Sigmoid colon (tissue), 7 donors: ENCODE measurements around the gene PRADC1. TPM values are rescaled to one million over a fixed set of nuclear protein-coding genes. Genes with fewer than 3 reads are reported as not detected.
A peak's percentile ranks its signal among the peaks of the same experiment; 100 is the strongest.

Experiments
- DNase-seq: peaks from one replicate; pipeline ENCODE4 v3.0.0-alpha.2; 2019
- H3K27ac ChIP-seq, 4 donors: fragments of 200-600 bp; sonication (generic); one replicate each; pipeline ENCODE4 v1.5.1; 2016 to 2019; ENCODE audit warnings: mild to moderate bottlenecking in 1 of 4
- H3K27me3 ChIP-seq, 3 donors: fragments of 200-600 bp; sonication (generic); one replicate each; pipeline ENCODE4 v1.5.1; 2019; ENCODE audit warnings: mild to moderate bottlenecking in 1 of 3
- H3K36me3 ChIP-seq, 4 donors: fragments of 200-600 bp; sonication (generic); one replicate each; pipeline ENCODE4 v1.5.1; 2016 to 2019
- H3K4me1 ChIP-seq, 4 donors: fragments of 200-600 bp; sonication (generic); one replicate each; pipeline ENCODE4 v1.5.1; 2017 to 2019
- H3K4me3 ChIP-seq, 4 donors: fragments of 200-600 bp; sonication (generic); one replicate each; pipeline ENCODE4 v1.5.1; 2017 to 2019; ENCODE audit warnings: mild to moderate bottlenecking in 2 of 4, moderate library complexity in 1 of 4
- H3K9me3 ChIP-seq, 4 donors: fragments of 200-600 bp in 3 of 4; sonication (generic) in 3 of 4; one replicate each; pipeline versions ENCODE4 v1.5.1 to v1.6.1; 2013 to 2019
- EP300 ChIP-seq, 4 donors: sonication (generic); formaldehyde crosslinking; IDR thresholded peaks; one replicate each; pipeline ENCODE4 v1.6.1; 2017; ENCODE audit warnings: antibody characterized with exemption in 4 of 4
- POLR2A ChIP-seq, 2 donors: fragments of 450-650 bp; IDR thresholded peaks; one replicate each; pipeline ENCODE4 v1.6.1; 2016; ENCODE audit warnings: antibody characterized with exemption in 2 of 2, mild to moderate bottlenecking in 2 of 2, moderate library complexity in 2 of 2
- POLR2AphosphoS5 ChIP-seq, 4 donors: sonication (generic); formaldehyde crosslinking; IDR thresholded peaks; one replicate each; pipeline ENCODE4 v1.6.1; 2017; ENCODE audit warnings: antibody characterized with exemption in 4 of 4
- WGBS, 2 donors: extraction: QIAGEN DNeasy Blood & Tissue Kit; methylation state at CpG; one replicate each; pipeline ENCODE4 v1.1.7; 2013; 5-methylcytosine and 5-hydroxymethylcytosine counted together
- intact Hi-C: fragments of 100-400 bp; cut with DNase I; formaldehyde crosslinking; loops from one replicate; pipeline ENCODE4 v1.15.1; 2023
- polyA plus RNA-seq, 3 donors: library from polyadenylated mRNA; stranded (reverse); fragments of 200-250 nt; gene quantifications; one replicate each; pipeline ENCODE4 v1.2.3, GENCODE V29; 2013
- total RNA-seq, 4 donors: library from RNA; depleted of rRNA; stranded (reverse); fragments of >200 nt; gene quantifications; one replicate each; pipeline ENCODE4 v1.1.0, GENCODE V29; 2016
- TF ChIP-seq, protein P1 (sequence below), 4 experiments: fragments of 450-650 bp in 3 of 4; fragments of 200-600 bp in 1 of 4; IDR thresholded peaks; one replicate each; pipeline ENCODE4 v1.5.1; 2016 to 2019; ENCODE audit warnings: antibody characterized with exemption in 4 of 4, mild to moderate bottlenecking in 3 of 4, moderate library complexity in 2 of 4
- donor health status: healthy with polysubstance abuse.
- donor health status: Bipolar disorder and iron deficiency.
- donor health status: healthy.

The PRADC1 gene
- total and polyA plus RNA-seq, 7 donors: 27.7 to 68.1 (median 42.3) TPM

DNA sequence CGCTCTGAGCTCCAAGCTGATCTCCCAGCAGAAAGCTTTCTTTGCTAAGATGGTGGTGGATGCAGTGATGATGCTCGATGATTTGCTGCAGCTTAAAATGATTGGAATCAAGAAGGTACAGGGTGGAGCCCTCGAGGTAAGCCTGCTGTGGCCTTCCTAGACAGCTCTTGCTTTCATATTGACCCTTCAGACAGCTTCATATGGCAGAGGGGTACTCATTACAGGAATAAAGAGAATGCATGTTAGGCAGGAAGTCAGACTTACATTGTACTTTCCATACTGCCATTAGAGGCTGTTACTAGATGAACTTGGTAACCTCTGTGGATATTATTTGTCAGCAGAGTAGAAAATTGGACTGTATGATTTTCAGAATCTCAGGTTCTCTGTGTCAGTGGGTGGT, 11.5 kb upstream of the PRADC1 start:
- Histone ChIP-seq H3K4me3 (no peak overlapping the region), H3K36me3 (peaks cover 24 to 100% (median 67%) of the 10 kb centered on the region in 4 donors), H3K4me1 (peaks cover 0 to 8% (median 3%) of the 10 kb centered on the region in 4 donors), H3K9me3 (no peaks in the 10 kb centered on the region), H3K27me3 (no peaks in the 10 kb centered on the region), H3K27ac (no peak overlapping the region)
- intact Hi-C loops: no loop called here
- WGBS, 2 donors: 92 to 95% methylated on average over 3 of the region's 3 CpGs
- TF ChIP-seq, protein P1, sequence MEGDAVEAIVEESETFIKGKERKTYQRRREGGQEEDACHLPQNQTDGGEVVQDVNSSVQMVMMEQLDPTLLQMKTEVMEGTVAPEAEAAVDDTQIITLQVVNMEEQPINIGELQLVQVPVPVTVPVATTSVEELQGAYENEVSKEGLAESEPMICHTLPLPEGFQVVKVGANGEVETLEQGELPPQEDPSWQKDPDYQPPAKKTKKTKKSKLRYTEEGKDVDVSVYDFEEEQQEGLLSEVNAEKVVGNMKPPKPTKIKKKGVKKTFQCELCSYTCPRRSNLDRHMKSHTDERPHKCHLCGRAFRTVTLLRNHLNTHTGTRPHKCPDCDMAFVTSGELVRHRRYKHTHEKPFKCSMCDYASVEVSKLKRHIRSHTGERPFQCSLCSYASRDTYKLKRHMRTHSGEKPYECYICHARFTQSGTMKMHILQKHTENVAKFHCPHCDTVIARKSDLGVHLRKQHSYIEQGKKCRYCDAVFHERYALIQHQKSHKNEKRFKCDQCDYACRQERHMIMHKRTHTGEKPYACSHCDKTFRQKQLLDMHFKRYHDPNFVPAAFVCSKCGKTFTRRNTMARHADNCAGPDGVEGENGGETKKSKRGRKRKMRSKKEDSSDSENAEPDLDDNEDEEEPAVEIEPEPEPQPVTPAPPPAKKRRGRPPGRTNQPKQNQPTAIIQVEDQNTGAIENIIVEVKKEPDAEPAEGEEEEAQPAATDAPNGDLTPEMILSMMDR (IDR thresholded peaks at IDR 0.05): no peak
- TF ChIP-seq POLR2AphosphoS5 (IDR thresholded peaks at IDR 0.05) (no peak), EP300 (IDR thresholded peaks at IDR 0.05) (no peak), POLR2A (IDR thresholded peaks at IDR 0.05) (no peak)
- no peak for DNase-seq

DNA sequence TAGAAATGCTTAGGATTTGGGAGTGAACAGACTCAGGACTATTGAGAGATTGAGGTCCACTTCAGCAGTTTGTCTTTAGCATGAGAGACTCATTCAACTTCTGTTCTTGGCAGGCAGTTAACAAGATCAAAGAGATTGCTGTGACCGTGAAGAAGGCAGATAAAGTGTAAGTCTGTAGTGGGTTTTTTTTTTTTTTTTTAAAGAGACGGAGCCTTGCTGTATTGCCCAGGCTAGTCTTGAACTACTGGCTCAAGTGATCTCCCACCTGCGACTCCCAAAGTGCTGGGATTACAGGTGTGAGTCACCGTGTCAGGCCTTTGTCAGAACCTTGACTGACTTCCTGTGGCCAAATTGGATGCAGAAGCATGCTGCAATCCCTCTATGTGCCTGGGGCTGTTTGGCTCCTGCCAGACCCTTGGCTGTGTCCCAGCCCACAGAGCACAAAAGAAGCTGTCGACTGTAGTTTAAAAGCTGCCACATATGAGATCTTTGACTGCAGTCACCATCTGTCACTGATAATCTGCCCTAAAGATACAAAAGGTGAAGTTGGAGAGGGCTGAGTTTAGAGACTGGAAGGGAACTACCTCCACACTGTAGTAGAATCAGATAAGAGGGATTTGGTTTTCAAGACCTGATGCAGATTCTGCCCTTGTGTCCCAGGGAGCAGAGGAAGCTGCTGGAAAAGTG, 11.0 kb upstream of the PRADC1 start:
- intact Hi-C loops: no loop called here

GRCh38 chr2:73239776-73240175, 6.7 kb upstream of the PRADC1 start:
- Histone ChIP-seq H3K4me1 (peaks cover 0 to 53% (median 43%) of the 10 kb centered on the region in 4 donors), H3K9me3 (no peaks in the 10 kb centered on the region), H3K27ac (no peak overlapping the region), H3K4me3 (no peak overlapping the region), H3K27me3 (no peaks in the 10 kb centered on the region), H3K36me3 (peaks cover 12 to 60% (median 27%) of the 10 kb centered on the region in 4 donors)
- 52 to 73% methylated on average over 3 of the region's 3 CpGs for WGBS, 2 donors
- DNase-seq: no peak
- intact Hi-C loops: loop anchor here (10.0 kb wide), 1 partner anchor 495 kb away; the partner anchor contains the start of gene TPRKB
- TF ChIP-seq POLR2A (IDR thresholded peaks at IDR 0.05): no peak
- no peak for TF ChIP-seq EP300 (IDR thresholded peaks at IDR 0.05)
- no peak for TF ChIP-seq POLR2AphosphoS5 (IDR thresholded peaks at IDR 0.05)

More for the DNA sequence above, 11.0 kb upstream of the PRADC1 start:
- Histone ChIP-seq H3K4me3 (no peak overlapping the region), H3K27me3 (no peaks in the 10 kb centered on the region), H3K27ac (no peak overlapping the region), H3K36me3 (peaks cover 19 to 100% (median 63%) of the 10 kb centered on the region in 4 donors), H3K4me1 (peaks cover 0 to 11% (median 6%) of the 10 kb centered on the region in 4 donors), H3K9me3 (no peaks in the 10 kb centered on the region)
- DNase-seq: no peak
- WGBS, 2 donors: 71 to 72% methylated on average over 5 of the region's 5 CpGs
- no peak for TF ChIP-seq POLR2A (IDR thresholded peaks at IDR 0.05)
- TF ChIP-seq POLR2AphosphoS5 (IDR thresholded peaks at IDR 0.05): no peak
- TF ChIP-seq EP300 (IDR thresholded peaks at IDR 0.05): no peak
- TF ChIP-seq, protein P1 (IDR thresholded peaks at IDR 0.05): no peak

DNA sequence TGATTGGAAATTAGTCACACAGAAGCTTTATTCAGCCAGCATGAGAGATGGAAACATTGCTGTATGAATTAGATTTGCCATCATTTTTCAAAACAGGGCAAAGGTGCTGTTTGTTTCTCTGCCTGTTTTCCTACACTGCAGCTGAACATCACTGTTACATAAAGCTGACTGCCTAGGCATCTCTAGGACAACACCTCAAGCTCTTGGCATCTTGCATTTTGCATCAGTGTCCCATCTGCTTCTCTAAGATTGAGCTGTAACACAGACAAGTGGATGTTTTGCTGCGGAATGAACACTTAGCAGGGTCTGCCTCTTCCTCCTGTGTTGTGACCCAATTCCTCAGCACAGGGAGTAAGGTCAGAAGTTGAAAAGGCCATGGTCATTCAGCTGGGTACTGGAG, 5.9 kb upstream of the PRADC1 start:
- Histone ChIP-seq H3K4me1 (peaks cover 0 to 54% (median 44%) of the 10 kb centered on the region in 4 donors), H3K9me3 (no peaks in the 10 kb centered on the region), H3K27ac (no peak overlapping the region), H3K36me3 (peaks cover 4 to 52% (median 19%) of the 10 kb centered on the region in 4 donors), H3K4me3 (no peak overlapping the region), H3K27me3 (no peaks in the 10 kb centered on the region)
- DNase-seq: no peak
- TF ChIP-seq, protein P1 (IDR thresholded peaks at IDR 0.05): no peak
- TF ChIP-seq POLR2AphosphoS5 (IDR thresholded peaks at IDR 0.05): no peak
- no peak for TF ChIP-seq POLR2A (IDR thresholded peaks at IDR 0.05)
- TF ChIP-seq EP300 (IDR thresholded peaks at IDR 0.05): no peak
- intact Hi-C loops: loop anchor here (10.0 kb wide), 1 partner anchor 496 kb away; the partner anchor contains the start of gene TPRKB
- WGBS, 2 donors: 90 to 93% methylated on average over 1 of the region's 1 CpG

DNA sequence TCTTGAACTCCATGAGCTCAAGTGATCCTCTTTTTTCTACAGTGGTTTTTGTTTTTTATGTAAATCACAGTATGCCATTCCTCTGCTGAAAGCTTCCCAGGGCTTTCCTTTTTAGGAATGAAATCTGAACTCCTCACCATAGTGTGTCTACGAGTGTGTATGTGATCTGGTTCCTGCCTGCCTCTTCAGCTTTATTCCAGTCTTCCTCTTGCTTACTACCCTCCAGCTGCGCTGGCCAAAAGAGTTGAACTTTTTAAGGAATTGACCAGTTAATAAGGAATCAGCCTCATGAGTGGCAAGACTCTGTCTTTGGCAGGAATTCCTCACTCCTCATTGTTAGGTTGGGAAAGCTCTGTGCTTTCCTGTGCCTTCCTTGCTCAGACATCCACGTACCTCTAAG, 5.1 kb upstream of the PRADC1 start:
- peaks cover 0 to 44% (median 12%) of the 10 kb centered on the region in 4 donors for H3K36me3 ChIP-seq
- peaks cover 0 to 54% (median 44%) of the 10 kb centered on the region in 4 donors for H3K4me1 ChIP-seq

More for the DNA sequence above, 5.1 kb upstream of the PRADC1 start:
- Histone ChIP-seq H3K27ac (peak overlapping the region in 2 of 4 donors; percentile 18 to 29), H3K4me3 (no peak overlapping the region), H3K27me3 (no peaks in the 10 kb centered on the region), H3K9me3 (no peaks in the 10 kb centered on the region)
- DNase-seq: no peak
- no peak for TF ChIP-seq EP300 (IDR thresholded peaks at IDR 0.05)
- TF ChIP-seq POLR2A (IDR thresholded peaks at IDR 0.05): no peak
- TF ChIP-seq, protein P1 (IDR thresholded peaks at IDR 0.05): no peak
- intact Hi-C loops: loop anchor here (10.0 kb wide), 1 partner anchor 497 kb away; the partner anchor contains the start of gene TPRKB
- 80 to 87% methylated on average over 3 of the region's 3 CpGs for WGBS, 2 donors
